MM.1S (cell line): Measurements from ENCODE around the gene ROBO2.

ENCODE experiments used
- CTCF ChIP-seq: fragments of 300-600 bp; sonication (generic); IDR thresholded peaks from 2 replicates; pipeline ENCODE4 v1.5.1; 2016; ENCODE audit warnings: antibody characterized with exemption, low read length, mixed read lengths
- EZH2 ChIP-seq: fragments of 300-600 bp; sonication (generic); optimal IDR thresholded peaks from 2 replicates; pipeline ENCODE3; 2017; ENCODE audit warnings: low read depth, mild to moderate bottlenecking, antibody characterized with exemption, low read length, mixed read lengths

- TF ChIP-seq CTCF (no peak), EZH2 (no peak)
Observed at GRCh38 chr3:77171026-77171425, 131.1 kb downstream of the ROBO2 start.
